ENCODE data around the gene MAP2.

MAP2 gene

DNA sequence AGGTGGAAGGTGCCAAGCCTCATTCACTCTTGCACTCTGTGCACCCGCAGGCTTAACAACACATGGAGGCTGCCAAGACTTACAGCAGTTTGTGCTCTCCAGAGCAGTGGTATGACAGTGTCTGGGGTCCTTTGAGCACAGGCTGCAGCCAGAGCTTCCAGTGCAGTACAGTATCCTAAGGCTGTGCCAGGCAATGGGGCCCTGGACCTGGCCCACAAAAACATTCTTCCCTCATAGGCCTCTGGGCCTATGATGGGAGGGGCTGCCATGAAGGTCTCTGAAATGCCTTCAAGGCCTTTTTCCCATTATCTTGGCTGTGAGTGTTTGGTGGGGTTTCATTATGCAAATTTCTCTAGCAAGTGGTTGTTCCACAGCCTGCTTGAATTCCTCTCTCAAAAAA, 74.8 kb downstream of the MAP2 start:
- Histone ChIP-seq H3K27ac (no peak overlapping the region), H3K9ac (no peak overlapping the region), H4K20me1 (no peaks in the 10 kb centered on the region), H3K36me3 (peaks cover 6% of the 10 kb centered on the region; the same call in 1 of the 2 replicates), H3K9me3 (peaks cover 19% of the 10 kb centered on the region), H3K4me3 (no peak overlapping the region), H3K4me2 (no peak overlapping the region), H3K4me1 (no peaks in the 10 kb centered on the region), H3K27me3 (no peaks in the 10 kb centered on the region)
- TF ChIP-seq Cebpa-rat (IDR thresholded peaks at IDR 0.05), result no peak

DNA sequence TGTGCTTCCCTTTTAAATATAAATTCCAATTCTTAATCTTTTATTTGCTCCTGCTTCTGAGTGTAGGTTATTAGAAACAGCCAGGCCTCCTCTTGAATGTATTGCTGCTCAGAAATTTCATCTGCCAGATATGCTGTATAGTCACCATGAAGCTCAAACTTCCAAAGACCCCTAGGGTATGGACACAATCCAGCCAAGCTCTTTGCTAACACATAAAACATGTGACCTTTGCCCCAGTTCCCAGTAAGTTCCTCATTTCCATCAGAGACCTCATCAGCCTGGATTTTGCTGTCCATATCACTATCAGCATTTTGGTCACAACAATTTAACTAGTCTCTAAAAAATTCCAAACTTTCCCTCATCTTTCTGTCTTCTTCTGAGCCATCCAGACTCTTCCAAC, 75.2 kb downstream of the MAP2 start:
- H3K4me2 ChIP-seq, result no peak overlapping the region
- no peak overlapping the region for H3K9ac ChIP-seq

DNA sequence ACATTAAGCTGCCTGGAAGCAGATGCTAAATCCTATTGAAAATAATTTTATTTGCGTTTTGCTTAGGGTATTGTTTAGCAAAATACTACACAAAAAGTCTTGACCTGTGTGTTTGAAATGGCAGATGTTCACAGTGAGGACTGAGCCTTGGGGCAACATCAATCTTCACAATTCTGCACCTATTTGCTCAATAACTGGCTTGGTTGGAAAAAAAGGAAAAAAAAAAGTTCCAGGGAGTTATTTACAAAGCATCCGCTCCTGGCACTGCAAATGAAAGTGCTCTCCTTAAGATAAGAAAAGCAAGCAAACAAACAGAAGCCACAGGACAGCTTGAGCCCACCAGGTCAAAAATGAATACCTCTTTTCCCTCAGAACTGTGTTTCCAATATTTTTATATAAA, 77.7 kb downstream of the MAP2 start:
- Histone ChIP-seq H3K9me3 (peaks cover 19% of the 10 kb centered on the region), H4K20me1 (no peaks in the 10 kb centered on the region), H3K36me3 (peaks cover 6% of the 10 kb centered on the region; the same call in 1 of the 2 replicates), H3K27ac (no peak overlapping the region), H3K9ac (no peak overlapping the region), H3K4me2 (no peak overlapping the region), H3K27me3 (no peaks in the 10 kb centered on the region), H3K4me3 (no peak overlapping the region), H3K4me1 (no peaks in the 10 kb centered on the region)
- no peak for TF ChIP-seq Cebpa-rat (IDR thresholded peaks at IDR 0.05)

More for the DNA sequence above, 75.2 kb downstream of the MAP2 start:
- H3K27ac ChIP-seq, result no peak overlapping the region
- TF ChIP-seq Cebpa-rat (IDR thresholded peaks at IDR 0.05), result no peak
- no peaks in the 10 kb centered on the region for H3K4me1 ChIP-seq
- peaks cover 19% of the 10 kb centered on the region for H3K9me3 ChIP-seq
- peaks cover 6% of the 10 kb centered on the region; the same call in 1 of the 2 replicates for H3K36me3 ChIP-seq
- H4K20me1 ChIP-seq, result no peaks in the 10 kb centered on the region
- H3K27me3 ChIP-seq, result no peaks in the 10 kb centered on the region
- no peak overlapping the region for H3K4me3 ChIP-seq

DNA sequence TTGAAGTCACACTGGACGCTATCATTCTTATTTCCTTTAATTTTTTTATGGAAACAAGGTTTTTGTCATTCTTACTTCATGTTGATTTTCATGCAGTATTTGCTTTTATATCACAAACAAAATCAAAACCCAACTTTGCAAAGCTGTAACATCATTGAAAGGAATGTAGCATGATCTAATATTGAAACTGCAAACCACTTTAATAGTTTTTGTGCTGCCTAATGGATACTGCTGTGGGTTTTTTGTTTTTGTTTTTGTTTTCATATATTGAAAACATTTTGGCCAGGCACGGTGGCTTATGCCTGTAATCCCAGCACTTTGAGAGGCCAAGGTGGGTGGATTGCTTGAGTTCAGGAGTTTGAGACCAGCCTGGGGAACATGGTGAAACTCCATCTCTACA, 81.6 kb downstream of the MAP2 start:
- H3K9me3 ChIP-seq, result no peaks in the 10 kb centered on the region
- no peak overlapping the region for H3K9ac ChIP-seq
- no peak overlapping the region for H3K27ac ChIP-seq
- no peaks in the 10 kb centered on the region for H3K4me1 ChIP-seq
- no peak for TF ChIP-seq Cebpa-rat (IDR thresholded peaks at IDR 0.05)
- H3K4me2 ChIP-seq, result no peak overlapping the region
- H4K20me1 ChIP-seq, result no peaks in the 10 kb centered on the region
- H3K36me3 ChIP-seq, result no peaks in the 10 kb centered on the region
- H3K27me3 ChIP-seq, result no peaks in the 10 kb centered on the region
- H3K4me3 ChIP-seq, result no peak overlapping the region

DNA sequence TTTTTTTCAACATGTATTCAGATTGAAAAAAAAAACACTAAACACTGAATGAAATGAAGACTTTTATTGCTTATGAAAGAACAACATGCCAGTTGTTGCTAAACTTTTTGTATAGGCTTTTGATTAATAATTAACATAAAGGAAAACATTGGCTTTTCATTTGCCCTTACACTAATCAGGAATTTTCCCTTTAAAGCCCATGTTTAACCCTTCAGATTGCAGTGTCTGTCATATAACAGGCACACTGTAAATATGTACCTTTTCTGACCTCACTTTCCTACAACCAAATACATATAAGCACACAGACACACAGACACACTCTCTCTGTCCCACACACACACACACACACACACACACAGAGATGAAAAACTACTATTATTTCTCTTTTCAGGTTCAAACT, 84.4 kb downstream of the MAP2 start:
- H3K27ac ChIP-seq, result no peak overlapping the region
- no peaks in the 10 kb centered on the region for H3K27me3 ChIP-seq
- no peak overlapping the region for H3K4me2 ChIP-seq
- H3K4me1 ChIP-seq, result peaks cover 8% of the 10 kb centered on the region
- TF ChIP-seq Cebpa-rat (IDR thresholded peaks at IDR 0.05), result no peak
- H3K4me3 ChIP-seq, result no peak overlapping the region
- H3K9ac ChIP-seq, result no peak overlapping the region
- no peaks in the 10 kb centered on the region for H4K20me1 ChIP-seq
- H3K9me3 ChIP-seq, result no peaks in the 10 kb centered on the region
- no peaks in the 10 kb centered on the region for H3K36me3 ChIP-seq

DNA sequence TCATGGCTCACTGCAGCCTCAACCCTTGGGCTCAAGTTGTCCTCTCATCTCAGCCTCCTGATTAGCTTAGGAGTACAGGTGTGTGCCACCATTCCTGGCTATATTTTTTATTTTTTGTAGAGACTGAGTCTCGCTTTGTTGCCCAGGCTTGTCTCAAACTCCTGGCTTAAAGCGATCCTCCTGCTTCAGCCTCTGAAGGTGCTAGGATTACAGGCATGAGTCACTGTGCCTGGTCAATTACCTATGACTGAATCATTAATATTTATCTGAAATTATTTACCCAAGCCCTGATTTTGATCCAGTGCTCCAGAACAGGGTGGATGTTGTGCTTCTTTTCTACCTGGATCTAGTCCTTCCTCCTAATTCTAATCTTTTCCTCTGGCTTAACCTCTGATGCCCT, 87.8 kb downstream of the MAP2 start:
- Histone ChIP-seq H3K27ac (no peak overlapping the region), H3K36me3 (0 out of 2 replicates have a peak, but pooled peaks cover 3% of the 10 kb centered on the region), H3K4me3 (no peak overlapping the region), H3K4me1 (peaks cover 12% of the 10 kb centered on the region), H3K4me2 (no peak overlapping the region), H4K20me1 (no peaks in the 10 kb centered on the region), H3K27me3 (no peaks in the 10 kb centered on the region), H3K9me3 (no peaks in the 10 kb centered on the region), H3K9ac (no peak overlapping the region)
- TF ChIP-seq Cebpa-rat (IDR thresholded peaks at IDR 0.05), result no peak

DNA sequence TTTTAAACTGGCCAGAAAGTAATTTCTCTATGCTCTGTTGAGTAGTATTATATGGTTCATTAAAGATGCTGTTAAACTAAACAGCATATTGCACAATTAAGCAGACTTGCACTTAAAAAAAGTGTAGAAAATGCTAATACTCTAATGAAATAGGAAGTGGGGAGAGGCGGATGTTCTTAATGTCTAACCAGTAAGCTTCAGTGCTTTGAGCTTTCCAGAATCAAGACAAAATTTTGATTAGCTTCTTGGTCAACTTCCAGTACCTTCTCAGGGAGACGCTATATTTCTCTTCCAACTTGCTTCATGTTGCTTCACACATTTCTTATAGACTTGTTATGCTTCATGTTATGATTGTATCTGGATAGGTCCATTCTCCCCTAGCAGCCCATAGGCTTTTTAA, 89.1 kb downstream of the MAP2 start:
- H3K4me3 ChIP-seq, result no peak overlapping the region
- no peak for TF ChIP-seq Cebpa-rat (IDR thresholded peaks at IDR 0.05)

DNA sequence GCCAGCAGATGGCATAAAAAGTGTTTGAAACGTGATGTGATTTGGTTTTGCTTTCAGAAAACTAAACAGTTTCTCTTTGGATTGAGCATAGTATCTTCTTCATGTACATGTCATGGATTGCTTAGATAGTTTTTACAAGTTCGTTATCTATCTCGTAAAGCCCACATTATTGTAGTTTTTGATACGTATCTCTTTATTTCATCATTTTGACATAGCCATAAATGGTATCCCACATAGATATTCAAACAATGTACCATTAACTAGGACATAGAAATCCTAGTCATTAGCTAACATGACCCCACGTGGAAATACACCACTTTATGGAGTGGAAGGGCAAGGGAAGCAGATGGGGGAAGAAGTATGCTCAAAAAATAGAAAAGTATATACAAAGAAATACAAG, 93.6 kb downstream of the MAP2 start:
- no peak for TF ChIP-seq Cebpa-rat (IDR thresholded peaks at IDR 0.05)
- peaks cover 12% of the 10 kb centered on the region for H3K4me1 ChIP-seq
- no peaks in the 10 kb centered on the region for H3K9me3 ChIP-seq
- no peak overlapping the region for H3K9ac ChIP-seq
- H4K20me1 ChIP-seq, result no peaks in the 10 kb centered on the region
- H3K27me3 ChIP-seq, result no peaks in the 10 kb centered on the region
- H3K4me2 ChIP-seq, result no peak overlapping the region
- H3K36me3 ChIP-seq, result 0 out of 2 replicates have a peak, but pooled peaks cover 3% of the 10 kb centered on the region
- no peak overlapping the region for H3K27ac ChIP-seq
- H3K4me3 ChIP-seq, result no peak overlapping the region

More for the DNA sequence above, 89.1 kb downstream of the MAP2 start:
- Histone ChIP-seq H3K9me3 (no peaks in the 10 kb centered on the region), H3K9ac (no peak overlapping the region), H3K27me3 (no peaks in the 10 kb centered on the region), H4K20me1 (no peaks in the 10 kb centered on the region), H3K4me2 (peak overlapping the region; percentile 42), H3K36me3 (0 out of 2 replicates have a peak, but pooled peaks cover 3% of the 10 kb centered on the region), H3K27ac (no peak overlapping the region), H3K4me1 (peaks cover 12% of the 10 kb centered on the region)

DNA sequence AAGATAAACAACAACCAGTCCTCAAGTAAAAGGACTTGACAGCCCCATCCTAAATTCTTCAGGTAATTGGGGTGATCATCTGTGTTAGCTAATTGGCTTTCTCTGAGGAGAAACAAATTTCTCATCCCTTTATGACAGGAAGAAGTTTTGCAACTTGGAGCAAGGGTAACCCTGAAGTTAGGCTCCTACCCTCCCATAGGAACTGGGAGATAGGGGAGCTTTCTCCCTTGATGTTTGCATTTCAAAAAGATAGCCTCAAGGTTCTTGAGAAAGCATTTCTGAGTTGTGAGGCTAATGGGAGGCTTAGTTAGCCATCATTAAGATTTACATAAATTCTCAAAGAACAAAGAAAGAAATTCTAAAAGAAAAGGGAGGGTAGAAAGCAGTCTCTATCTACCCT, 95.4 kb downstream of the MAP2 start:
- H3K4me3 ChIP-seq, result no peak overlapping the region
- TF ChIP-seq Cebpa-rat (IDR thresholded peaks at IDR 0.05), result no peak
- H3K9ac ChIP-seq, result no peak overlapping the region
- H3K4me1 ChIP-seq, result peaks cover 17% of the 10 kb centered on the region
- H3K9me3 ChIP-seq, result no peaks in the 10 kb centered on the region
- H3K4me2 ChIP-seq, result no peak overlapping the region
- H3K27ac ChIP-seq, result no peak overlapping the region
- 0 out of 2 replicates have a peak, but pooled peaks cover 3% of the 10 kb centered on the region for H3K36me3 ChIP-seq
- no peaks in the 10 kb centered on the region for H4K20me1 ChIP-seq
- no peaks in the 10 kb centered on the region for H3K27me3 ChIP-seq

DNA sequence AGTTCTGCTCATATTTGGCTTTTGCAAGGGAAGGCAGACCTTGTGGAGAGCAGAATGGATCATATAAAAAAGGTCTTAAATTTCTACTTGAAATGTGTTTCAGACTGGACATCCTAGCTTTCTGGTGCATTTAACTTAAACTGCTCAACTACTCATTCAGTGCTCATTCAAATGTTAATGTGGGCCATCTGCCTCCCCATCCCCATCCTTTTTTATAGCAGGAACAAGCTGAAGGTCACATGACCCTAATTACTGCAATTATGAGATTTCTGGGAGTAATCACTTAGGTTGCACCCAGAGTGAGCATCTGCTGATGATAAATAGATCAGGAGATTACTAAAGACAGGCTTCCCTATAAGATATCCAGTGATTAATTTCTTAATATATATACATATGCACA, 96.1 kb downstream of the MAP2 start:
- H3K27me3 ChIP-seq, result no peaks in the 10 kb centered on the region
- no peak overlapping the region for H3K4me3 ChIP-seq
- no peaks in the 10 kb centered on the region for H4K20me1 ChIP-seq
- no peak overlapping the region for H3K27ac ChIP-seq
- TF ChIP-seq Cebpa-rat (IDR thresholded peaks at IDR 0.05), result no peak
- H3K9me3 ChIP-seq, result no peaks in the 10 kb centered on the region
- peaks cover 24% of the 10 kb centered on the region for H3K4me1 ChIP-seq
- H3K9ac ChIP-seq, result no peak overlapping the region
- no peak overlapping the region for H3K4me2 ChIP-seq
- H3K36me3 ChIP-seq, result 0 out of 2 replicates have a peak, but pooled peaks cover 3% of the 10 kb centered on the region

Data from BLaER1 (cell line).